Activated naive CD8-positive, alpha-beta T cell treated with anti-CD3 and anti-CD28 coated beads for 36 hours (primary cell): ENCODE results near the gene CASZ1. TPM values are rescaled to one million over a fixed set of nuclear protein-coding genes. Genes with fewer than 3 reads are reported as not detected.

Experiments used
- DNase-seq: peaks from one replicate; pipeline ENCODE4 v3.0.0; 2021
- H3K27ac Mint-ChIP-seq: one replicate; pipeline ENCODE4 v1.8.0; 2022; ENCODE audit warnings: mild to moderate bottlenecking, moderate library complexity, mixed read lengths
- H3K27me3 Mint-ChIP-seq: one replicate; pipeline ENCODE4 v1.8.0; 2022; ENCODE audit warnings: mild to moderate bottlenecking, mixed read lengths
- H3K36me3 Mint-ChIP-seq: one replicate; pipeline ENCODE4 v1.8.0; 2021; ENCODE audit warnings: mild to moderate bottlenecking, mixed read lengths
- H3K4me1 Mint-ChIP-seq: one replicate; pipeline ENCODE4 v1.8.0; 2021; ENCODE audit warnings: mixed read lengths
- H3K4me3 Mint-ChIP-seq: one replicate; pipeline ENCODE4 v1.8.0; 2022; ENCODE audit warnings: mild to moderate bottlenecking, moderate library complexity, mixed read lengths
- H3K9me3 Mint-ChIP-seq: one replicate; pipeline ENCODE4 v1.8.0; 2022; ENCODE audit warnings: mixed read lengths
- total RNA-seq, 2 experiments: library from RNA; stranded (reverse); gene quantifications; one replicate each; pipeline ENCODE4 v1.2.3, GENCODE V29; 2021

The CASZ1 gene
- total RNA-seq, 2 experiments from 2014 or later = 2.2 to 2.3 TPM

DNA sequence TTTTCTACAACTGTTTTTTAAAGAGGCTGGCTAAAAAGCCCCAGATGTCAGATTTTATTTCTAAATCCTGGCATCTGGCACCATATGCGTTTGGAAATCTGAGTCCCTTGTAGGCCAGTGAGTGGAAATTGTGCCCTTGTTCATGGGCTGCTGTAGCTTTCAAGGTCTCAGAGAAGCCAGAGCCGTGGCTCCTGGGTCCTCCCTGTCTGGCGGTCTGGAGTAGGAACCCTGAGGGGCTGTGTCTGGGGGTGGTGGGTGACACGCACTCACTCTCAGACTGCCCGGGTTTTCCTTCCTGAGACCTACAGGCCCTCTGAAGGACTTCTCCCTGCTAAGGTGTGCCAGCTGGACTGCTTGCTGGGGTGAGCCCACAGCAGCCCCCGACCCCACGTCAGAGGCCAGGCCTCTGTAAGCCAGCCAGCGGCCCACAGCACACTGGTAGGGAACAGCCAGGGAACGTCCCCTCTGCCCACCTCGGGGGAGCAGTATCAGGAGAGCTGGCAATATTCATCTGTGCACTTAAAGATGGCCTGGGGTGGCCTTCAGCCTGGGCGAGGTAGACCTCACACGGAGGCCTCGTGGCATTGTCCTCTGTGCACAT lies 170.2 kb downstream of the CASZ1 start:
- H3K36me3 Mint-ChIP-seq = peaks cover 4% of the 10 kb centered on the region

DNA sequence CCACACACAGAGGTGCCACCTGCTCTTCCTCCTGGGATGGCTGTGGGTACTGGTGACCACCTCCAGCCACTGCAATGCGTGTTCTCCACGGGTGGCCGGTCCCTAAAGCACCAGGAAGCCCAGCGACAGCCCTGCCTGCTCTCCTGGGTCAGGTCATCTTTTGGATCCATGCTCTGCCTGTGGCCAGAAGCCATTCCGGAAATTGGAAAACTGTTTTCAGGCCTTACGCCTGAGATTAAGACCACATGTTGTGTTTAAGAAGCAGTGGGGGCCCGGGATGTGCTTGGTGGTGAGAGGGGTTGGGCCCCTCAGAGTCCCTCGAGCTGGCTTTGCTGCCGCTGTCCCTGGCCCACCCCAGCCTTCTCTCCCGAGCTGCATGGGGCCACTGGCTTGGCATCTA lies 170.9 kb downstream of the CASZ1 start:
- Mint-ChIP-seq H3K27me3 (no peaks in the 10 kb centered on the region), H3K4me3 (no peak overlapping the region), H3K27ac (no peak overlapping the region), H3K36me3 (peaks cover 4% of the 10 kb centered on the region), H3K4me1 (no peaks in the 10 kb centered on the region), H3K9me3 (no peaks in the 10 kb centered on the region)
- no peak for DNase-seq

More for the DNA sequence above, 170.2 kb downstream of the CASZ1 start:
- Mint-ChIP-seq H3K27ac (no peak overlapping the region), H3K9me3 (no peaks in the 10 kb centered on the region), H3K4me1 (no peaks in the 10 kb centered on the region), H3K4me3 (no peak overlapping the region), H3K27me3 (no peaks in the 10 kb centered on the region)
- DNase-seq = no peak

DNA sequence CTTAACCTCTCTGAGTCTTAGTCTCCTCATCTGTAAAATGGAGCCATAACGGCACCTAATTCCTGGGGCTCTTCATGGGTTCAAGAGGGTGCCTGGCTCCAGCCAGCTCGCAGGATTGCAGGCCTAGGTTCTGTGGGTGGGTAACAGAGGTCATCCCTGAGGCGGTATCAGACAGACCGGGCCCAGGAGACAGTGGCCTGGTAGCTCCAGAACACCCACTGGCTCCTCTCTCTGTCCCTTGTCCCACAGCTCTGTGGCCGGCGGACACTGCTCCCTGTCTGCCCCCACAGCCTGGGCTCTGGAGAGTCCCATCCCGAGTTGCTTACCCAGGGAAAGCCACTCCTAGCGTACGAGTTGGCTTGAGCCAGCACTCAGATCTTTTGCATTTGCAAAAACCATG lies 171.4 kb downstream of the CASZ1 start:
- peaks cover 4% of the 10 kb centered on the region for H3K36me3 Mint-ChIP-seq
- H3K27me3 Mint-ChIP-seq = no peaks in the 10 kb centered on the region
- DNase-seq = no peak
- no peaks in the 10 kb centered on the region for H3K9me3 Mint-ChIP-seq
- H3K27ac Mint-ChIP-seq = no peak overlapping the region
- no peak overlapping the region for H3K4me3 Mint-ChIP-seq
- H3K4me1 Mint-ChIP-seq = no peaks in the 10 kb centered on the region

DNA sequence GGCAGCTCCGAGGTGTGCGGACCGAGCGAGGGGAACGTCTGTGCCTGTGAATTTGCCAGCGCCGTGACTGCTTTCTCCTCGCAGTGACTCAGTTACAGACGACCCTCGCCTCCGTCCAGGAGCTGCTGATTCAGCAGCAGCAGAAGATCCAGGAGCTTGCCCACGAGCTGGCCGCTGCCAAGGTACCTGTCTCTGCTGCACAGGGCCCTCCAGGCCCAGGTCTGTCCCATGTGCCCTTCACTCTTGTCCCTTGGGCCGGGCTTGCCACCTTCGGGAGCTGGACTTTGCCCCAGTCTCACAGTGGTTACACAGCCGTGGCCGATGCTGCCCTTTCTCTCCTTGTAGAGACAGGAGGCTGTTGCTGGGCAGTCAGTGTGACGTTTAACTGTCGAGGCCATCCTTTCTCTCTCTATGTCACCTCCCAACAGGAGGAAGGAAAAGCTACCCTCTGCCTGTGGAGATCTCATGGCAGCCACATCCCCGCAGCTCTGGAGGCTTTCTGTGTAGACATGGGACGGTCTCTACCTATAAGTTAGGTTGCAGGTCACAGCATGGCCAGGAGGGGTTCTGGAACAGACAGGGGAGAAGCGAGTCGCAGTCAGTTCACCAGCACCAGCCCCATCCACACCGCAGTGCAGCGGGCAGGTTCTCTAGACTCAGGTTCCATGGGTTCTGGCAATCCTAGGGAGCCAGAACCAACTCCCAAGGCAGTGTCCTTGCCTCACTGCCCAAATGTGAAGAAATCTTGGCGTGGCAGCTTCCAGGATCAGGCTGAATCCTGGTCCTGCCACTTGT lies 172.0 kb downstream of the CASZ1 start:
- Mint-ChIP-seq H3K4me3 (no peak overlapping the region), H3K4me1 (no peaks in the 10 kb centered on the region), H3K9me3 (no peaks in the 10 kb centered on the region), H3K27me3 (no peaks in the 10 kb centered on the region), H3K27ac (no peak overlapping the region), H3K36me3 (peaks cover 2% of the 10 kb centered on the region)
- DNase-seq = no peak

DNA sequence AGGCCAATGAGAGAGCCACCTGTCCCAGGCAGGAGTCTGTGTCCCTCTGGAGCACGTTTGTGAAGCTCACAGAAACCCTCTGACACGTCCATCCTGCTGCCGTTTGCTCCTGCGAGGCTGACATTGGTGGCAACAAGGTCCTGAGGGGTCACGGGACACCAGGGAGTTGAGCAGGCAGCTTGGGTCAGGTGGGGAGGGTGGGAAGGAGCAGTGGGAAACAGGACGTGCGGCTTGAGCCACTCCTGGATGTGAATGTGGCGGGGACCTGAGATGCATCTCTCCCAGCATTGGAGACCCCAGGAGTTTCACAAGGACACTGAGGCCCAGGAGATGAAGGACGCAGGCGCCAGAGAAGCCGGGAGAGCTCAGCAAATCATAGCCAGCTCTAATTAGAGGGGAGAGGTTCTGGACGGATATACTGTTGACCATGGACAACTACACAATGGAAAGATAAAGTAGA lies 172.7 kb downstream of the CASZ1 start:
- H3K27me3 Mint-ChIP-seq = no peaks in the 10 kb centered on the region
- H3K4me1 Mint-ChIP-seq = no peaks in the 10 kb centered on the region
- H3K36me3 Mint-ChIP-seq = no peaks in the 10 kb centered on the region
- H3K27ac Mint-ChIP-seq = no peak overlapping the region
- no peaks in the 10 kb centered on the region for H3K9me3 Mint-ChIP-seq
- DNase-seq = no peak
- no peak overlapping the region for H3K4me3 Mint-ChIP-seq

DNA sequence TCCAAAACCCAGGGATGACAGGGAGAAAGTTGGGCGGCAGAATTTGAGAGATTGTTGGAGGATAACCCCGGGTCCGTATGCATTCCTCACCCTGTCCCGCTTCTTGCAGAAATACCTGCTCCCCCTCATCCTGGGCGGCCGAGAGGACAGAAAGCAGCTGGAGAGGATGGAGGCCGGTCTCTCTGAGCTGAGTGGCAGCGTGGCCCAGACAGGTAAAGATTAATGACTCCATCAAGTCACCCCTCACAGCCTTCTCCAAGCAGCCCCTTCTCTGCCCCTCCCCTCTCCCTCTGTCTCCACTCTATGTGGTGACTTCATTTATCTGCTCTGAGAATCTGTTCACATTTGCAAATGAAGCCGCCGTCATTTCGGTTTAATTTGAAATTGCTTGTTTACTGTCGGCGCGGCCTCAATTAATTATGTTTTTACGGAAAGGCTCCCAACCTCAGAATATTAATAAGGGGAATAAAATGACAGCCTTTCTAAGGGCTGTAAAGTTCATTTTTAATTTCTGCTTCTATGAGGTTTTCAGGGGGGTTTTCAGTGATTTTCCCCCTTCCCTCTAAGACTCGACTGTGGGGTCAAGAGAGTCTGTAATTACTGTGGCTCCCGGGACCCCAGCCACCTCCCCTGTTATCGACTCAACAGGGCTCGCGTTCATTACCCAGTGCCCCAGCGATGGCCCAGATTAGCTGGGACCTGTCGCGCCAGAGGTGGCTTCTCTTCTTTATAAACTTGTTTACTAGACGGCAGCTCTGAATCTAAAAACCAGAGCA lies 173.3 kb downstream of the CASZ1 start:
- H3K27ac Mint-ChIP-seq = no peak overlapping the region
- no peak for DNase-seq

DNA sequence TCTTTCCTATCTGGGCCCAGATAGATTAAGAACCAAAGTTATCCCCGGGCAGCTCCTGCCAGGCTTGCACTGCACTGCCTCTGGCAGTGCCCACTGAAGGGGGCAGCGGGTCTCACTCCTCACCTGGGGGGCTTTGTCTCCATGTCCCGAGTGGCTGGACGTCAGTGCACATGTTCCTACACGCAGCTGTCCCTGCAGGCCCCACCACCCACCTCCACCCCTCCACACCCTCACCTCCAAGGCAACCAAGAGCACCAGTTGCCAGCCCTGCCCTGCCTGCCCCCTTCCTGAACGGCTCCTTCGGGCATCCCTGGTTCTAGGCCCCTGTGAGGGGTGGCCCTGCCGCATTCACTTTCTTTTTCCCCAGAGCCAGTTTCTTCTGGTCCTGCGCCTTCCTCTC lies 174.5 kb downstream of the CASZ1 start:
- no peaks in the 10 kb centered on the region for H3K4me1 Mint-ChIP-seq
- H3K36me3 Mint-ChIP-seq = no peaks in the 10 kb centered on the region
- no peaks in the 10 kb centered on the region for H3K27me3 Mint-ChIP-seq
- H3K27ac Mint-ChIP-seq = no peak overlapping the region
- H3K4me3 Mint-ChIP-seq = no peak overlapping the region
- no peak for DNase-seq
- H3K9me3 Mint-ChIP-seq = no peaks in the 10 kb centered on the region

More for the DNA sequence above, 173.3 kb downstream of the CASZ1 start:
- no peaks in the 10 kb centered on the region for H3K27me3 Mint-ChIP-seq
- H3K4me3 Mint-ChIP-seq = no peak overlapping the region
- no peaks in the 10 kb centered on the region for H3K36me3 Mint-ChIP-seq
- no peaks in the 10 kb centered on the region for H3K4me1 Mint-ChIP-seq
- H3K9me3 Mint-ChIP-seq = no peaks in the 10 kb centered on the region

DNA sequence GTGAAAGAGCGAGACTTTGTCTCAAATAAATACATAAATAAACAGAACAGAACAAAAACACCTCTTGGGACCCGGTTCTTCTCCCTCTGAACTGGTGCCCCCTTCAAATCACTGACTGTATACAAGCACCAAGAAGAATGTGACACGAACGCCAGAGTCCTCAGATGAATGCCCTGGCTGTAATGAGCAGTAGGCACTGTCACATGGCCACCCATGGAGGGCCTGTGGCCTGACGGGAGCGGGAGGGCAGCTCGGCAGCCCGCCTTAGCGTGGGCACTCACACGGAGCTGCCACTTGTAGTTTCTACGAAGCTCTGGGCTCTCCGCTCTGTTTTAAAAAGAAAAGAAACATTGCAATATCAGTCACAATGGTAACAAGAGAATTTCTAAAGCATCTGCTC lies 175.7 kb downstream of the CASZ1 start:
- Mint-ChIP-seq H3K4me3 (no peak overlapping the region), H3K27me3 (no peaks in the 10 kb centered on the region), H3K36me3 (no peaks in the 10 kb centered on the region), H3K27ac (no peak overlapping the region), H3K4me1 (no peaks in the 10 kb centered on the region), H3K9me3 (no peaks in the 10 kb centered on the region)
- DNase-seq = no peak

DNA sequence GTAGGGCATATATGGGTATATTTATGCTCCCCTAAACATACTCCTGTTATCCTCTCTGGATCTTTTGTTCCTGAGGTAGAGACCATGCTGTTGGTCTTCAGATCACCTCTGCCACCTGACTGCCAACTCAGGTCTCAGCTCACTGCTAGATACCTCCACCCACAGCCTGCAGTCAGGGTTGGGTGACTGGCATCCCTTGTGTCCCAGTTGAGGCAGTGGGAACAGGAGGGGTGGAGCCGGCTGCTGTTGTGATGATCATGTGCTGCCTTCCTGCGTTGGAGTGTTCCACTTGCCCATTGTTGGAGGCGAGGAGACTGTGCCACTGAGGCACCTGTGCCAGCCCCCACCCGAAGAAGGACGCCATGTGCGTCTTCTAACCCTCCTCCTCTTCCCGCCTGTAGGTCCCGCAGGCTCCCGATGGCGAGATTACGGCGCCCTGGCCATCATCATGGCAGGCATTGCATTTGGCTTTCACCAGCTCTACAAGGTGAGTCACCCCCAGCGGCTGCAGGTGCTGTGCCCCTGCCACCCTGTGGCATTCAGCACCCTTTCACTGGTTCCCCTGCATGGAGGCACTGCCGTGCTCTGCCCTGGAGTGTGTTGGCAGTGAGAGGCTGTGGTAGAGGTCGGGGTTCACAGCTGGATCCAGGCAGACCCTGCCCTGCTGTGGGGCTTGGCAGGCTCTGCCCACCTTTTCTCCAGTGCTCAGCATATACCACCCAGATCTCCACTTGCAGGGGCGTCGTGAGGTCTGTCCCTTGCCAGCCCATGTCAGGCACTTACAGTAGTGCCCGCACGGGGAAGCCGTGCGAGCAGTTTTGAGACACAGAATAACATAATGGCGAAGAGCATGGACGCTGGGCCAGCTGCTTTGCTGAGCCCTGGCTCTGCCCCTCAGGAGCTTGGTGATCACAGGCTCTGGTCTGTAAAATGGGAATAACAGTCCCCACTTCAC lies 178.2 kb downstream of the CASZ1 start:
- H3K9me3 Mint-ChIP-seq = no peaks in the 10 kb centered on the region
- no peaks in the 10 kb centered on the region for H3K4me1 Mint-ChIP-seq
- DNase-seq = no peak
- no peak overlapping the region for H3K27ac Mint-ChIP-seq
- H3K27me3 Mint-ChIP-seq = no peaks in the 10 kb centered on the region
- H3K36me3 Mint-ChIP-seq = no peaks in the 10 kb centered on the region
- H3K4me3 Mint-ChIP-seq = no peak overlapping the region

DNA sequence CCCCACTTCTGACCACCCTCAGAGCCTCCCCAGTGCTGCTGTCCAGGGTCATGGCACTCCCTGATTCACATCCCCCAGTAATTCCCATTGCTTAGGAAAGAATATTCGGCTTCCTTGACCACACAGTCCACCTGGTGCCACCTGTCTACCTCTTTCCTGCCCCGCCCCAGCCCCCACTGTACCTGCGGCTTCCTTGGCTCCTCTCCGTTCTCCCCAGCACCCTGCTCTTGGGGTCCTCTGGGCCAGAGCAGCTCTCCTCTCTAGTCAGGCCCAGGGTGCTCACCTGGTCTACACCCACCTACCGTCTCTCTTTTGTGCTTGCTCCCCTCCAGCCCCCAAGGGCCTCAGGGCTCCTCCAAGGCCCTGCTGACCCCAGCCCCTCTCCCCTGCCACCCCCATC lies 179.1 kb downstream of the CASZ1 start:
- Mint-ChIP-seq H3K4me3 (no peak overlapping the region), H3K36me3 (no peaks in the 10 kb centered on the region), H3K27me3 (no peaks in the 10 kb centered on the region)

DNA sequence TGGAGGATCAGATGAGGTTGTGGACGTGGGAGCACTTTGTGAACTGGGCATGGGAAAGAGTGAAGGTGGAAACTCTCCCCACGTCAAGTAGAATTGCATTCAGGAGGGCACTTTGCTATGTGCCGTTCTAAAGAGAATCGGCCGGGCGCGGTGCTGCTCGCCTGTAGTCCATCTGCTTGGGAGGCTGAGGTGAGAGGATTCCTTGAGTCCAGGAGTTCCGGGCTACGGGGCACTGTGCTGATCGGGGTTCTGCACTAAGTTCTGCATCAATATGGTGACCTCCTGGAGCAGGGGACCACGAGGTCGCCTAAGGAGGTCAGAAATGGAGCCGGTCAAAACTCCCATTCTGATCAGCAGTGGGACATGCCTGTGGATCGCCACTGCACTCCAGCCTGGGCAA lies 179.8 kb downstream of the CASZ1 start:
- DNase-seq = no peak
- H3K4me3 Mint-ChIP-seq = no peak overlapping the region
- no peaks in the 10 kb centered on the region for H3K9me3 Mint-ChIP-seq
- peaks cover 1% of the 10 kb centered on the region for H3K4me1 Mint-ChIP-seq
- no peaks in the 10 kb centered on the region for H3K27me3 Mint-ChIP-seq
- no peak overlapping the region for H3K27ac Mint-ChIP-seq
- H3K36me3 Mint-ChIP-seq = no peaks in the 10 kb centered on the region

More for the DNA sequence above, 179.1 kb downstream of the CASZ1 start:
- peaks cover 1% of the 10 kb centered on the region for H3K4me1 Mint-ChIP-seq
- no peak for DNase-seq
- H3K9me3 Mint-ChIP-seq = no peaks in the 10 kb centered on the region
- H3K27ac Mint-ChIP-seq = no peak overlapping the region

DNA sequence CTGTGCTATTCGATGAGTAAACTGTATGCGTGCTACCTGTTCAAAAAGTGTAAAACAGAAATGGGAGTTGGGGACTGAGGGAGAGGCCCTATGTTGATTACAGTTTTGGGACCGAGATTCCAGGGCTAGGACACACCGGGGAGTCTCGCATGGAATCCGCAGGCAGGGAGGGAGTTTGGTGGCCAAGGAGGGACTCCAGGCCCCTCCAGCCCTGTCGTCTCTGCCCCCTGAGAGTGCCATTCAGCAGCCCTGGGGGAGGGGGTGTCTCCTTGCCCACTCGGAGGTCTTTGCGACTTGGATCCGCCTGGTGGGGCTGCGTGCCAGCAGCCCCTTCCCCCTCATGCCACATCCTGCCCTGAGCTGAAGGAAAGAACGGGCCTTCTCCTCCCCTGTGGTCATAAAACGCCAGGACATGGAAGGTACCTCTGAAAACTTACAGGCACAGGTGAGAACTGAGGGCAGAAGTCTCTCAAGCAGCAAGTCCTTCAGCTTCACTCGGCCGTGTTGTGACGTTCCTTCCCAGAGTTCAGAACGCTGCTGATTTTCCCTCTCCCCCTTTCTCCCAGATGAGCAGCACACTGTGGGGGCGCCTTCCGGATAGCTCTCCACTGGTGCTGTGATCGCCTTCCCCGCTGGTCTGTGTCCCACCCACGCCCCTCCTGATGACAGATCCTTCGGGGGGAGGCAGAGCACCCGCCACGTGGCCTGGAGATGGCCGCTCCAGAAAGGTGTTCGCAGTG lies 180.3 kb downstream of the CASZ1 start:
- peaks cover 1% of the 10 kb centered on the region for H3K4me1 Mint-ChIP-seq
- H3K4me3 Mint-ChIP-seq = no peak overlapping the region
- no peaks in the 10 kb centered on the region for H3K27me3 Mint-ChIP-seq
- H3K27ac Mint-ChIP-seq = no peak overlapping the region
- no peak for DNase-seq
- no peaks in the 10 kb centered on the region for H3K36me3 Mint-ChIP-seq
- no peaks in the 10 kb centered on the region for H3K9me3 Mint-ChIP-seq

DNA sequence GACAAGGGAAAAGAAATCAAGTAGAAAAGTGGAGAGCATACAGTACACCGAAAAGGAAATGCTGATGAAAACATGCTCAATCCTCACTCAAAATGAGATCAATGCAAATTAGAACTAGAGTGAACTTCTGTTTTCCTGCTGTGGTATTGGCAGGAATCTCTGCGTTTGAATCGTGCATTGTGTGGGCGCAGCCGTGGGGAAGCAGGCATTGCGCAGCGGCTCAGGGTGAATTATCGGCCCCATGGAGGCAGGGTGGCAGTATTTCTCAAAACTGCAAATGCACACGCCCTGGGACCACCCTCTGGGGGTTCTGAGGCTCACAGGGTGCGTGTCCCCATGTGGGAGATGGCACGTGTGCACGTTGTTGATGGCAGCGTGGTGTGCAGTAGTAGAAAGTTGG lies 181.1 kb downstream of the CASZ1 start:
- Mint-ChIP-seq H3K36me3 (no peaks in the 10 kb centered on the region), H3K4me1 (peaks cover 3% of the 10 kb centered on the region)

More for the DNA sequence above, 181.1 kb downstream of the CASZ1 start:
- no peak overlapping the region for H3K27ac Mint-ChIP-seq
- no peak overlapping the region for H3K4me3 Mint-ChIP-seq
- no peaks in the 10 kb centered on the region for H3K9me3 Mint-ChIP-seq
- no peak for DNase-seq
- no peaks in the 10 kb centered on the region for H3K27me3 Mint-ChIP-seq
